DMS153 treated with DMSO at 0.1 percent for 48 hours (cell line): ENCODE measurements around the gene UBE2O.

Source experiments
- DNase-seq: peaks from one replicate; lab custom pipeline; 2025; ENCODE audit not compliant: unreplicated experiment; lab: John Stamatoyannopoulos, UW

UBE2O gene

DNA sequence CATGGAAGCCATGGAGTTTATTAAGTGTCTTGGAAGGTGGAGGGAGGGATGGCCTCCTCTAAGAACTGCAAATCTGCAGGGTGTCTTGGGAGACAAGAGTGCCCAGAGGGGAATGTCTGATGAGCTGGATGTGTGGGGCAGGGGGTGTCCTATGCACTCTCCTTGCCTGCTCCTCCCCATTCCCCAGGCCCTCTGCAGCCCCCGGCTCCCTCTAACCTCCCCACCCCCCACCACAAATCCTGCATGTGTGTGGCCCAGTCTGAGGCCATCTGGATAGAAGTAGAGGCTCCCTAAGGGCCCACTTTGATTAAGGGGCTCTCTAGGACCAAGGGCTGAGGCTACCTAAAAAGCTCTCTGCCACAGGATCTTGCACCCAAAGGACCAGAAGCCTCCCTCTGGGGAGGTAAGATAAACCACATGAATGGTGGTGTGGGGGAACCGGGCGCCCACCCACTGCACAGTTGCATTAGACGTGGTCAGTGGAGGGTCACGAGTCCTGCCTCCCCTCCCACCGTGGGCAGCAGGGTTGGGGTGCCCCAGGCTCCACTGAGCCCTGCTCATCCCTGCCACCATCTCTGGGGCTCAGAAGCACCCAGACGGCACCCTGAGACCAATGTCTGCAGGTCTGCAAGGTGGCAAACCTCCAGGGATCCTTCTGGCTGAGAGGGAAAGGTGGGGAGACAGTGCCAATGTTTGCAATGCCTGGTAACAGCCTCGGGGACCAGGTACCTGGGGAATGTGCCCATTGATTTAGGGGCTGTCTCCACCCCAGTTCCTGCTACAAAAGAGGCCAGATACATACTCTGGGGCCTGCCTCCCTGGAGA, 15.1 kb upstream of the UBE2O start:
- DNase-seq = no peak

DNA sequence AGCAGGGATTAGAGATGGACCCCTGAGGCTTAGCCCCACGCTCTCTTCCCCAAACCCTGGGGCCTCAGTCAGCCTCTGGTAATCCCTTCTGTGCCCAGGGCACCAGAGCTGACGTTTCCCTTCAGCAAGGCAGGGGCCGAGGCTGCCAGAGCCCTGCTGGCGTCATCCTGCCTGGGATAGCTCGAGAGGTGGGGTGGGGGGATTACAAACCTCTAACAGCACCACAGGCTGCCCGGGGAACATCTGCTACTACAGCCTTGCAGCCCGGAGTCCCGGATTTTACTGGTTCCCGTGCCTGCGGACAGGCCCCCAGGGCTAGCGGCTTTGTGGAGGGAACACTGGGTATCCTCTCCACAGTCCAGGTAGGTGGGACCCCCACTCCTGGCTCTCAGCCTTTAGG, 14.4 kb upstream of the UBE2O start, which contains the start of gene AANAT:
Gene AANAT, plus strand, starts transcription at position 238 of the 400 bp plus-strand sequence. CDS start 1,144 bp downstream, outside the sequence.
- no peak for DNase-seq

DNA sequence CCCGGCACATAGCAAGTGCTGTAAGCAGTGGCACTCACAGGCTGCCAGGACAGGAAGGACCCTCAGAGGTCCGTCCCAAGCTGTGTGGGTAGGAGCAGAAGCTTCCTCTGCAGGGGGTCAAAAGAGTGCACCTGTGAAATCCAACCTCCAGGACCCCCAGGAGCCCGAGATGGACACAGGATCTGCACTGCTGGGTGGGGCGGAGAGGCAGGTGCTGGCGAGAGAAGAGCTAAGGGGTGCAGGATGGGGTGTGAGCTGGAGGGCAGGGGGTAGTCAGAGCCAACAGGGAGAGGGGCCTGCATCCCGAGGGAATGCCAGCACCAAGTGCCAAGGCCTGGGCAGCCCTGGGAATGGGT, 13.8 kb upstream of the UBE2O start:
- no peak for DNase-seq

DNA sequence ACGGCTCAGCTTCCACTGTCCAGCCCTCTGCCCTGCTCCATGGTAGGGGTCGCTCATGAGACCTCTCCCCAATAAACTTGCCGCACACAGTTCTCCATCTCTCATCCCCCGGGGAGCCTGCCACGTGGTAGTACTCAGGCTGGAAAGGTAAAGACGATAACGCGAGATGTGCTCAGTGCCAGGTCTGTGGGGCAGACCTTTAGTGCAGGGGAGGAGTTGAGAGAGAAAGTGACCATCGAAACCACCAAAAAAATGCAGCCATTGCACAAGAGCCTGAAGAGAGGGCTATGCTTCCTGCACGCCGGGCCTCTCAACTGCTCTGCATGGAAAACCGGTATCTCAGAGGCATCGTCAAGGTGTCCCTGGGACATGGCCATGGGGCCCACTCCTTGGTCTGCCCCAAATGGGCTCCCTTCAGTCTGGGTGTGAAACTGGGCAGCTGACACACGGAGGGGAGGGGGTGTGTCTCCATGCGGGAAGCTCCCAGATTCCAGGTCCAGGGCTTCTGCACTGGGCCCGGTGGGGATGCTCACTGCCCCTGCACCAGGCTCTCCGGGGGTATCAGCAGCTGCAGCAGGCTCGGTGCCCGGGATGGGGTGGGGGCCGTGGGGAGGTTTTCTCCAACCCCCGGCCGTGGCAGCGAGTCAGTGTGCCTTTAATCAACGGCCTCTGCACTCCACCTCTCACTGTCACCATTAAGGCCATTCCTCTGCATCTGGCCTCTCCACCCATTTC, 9.8 kb upstream of the UBE2O start:
- no peak for DNase-seq

DNA sequence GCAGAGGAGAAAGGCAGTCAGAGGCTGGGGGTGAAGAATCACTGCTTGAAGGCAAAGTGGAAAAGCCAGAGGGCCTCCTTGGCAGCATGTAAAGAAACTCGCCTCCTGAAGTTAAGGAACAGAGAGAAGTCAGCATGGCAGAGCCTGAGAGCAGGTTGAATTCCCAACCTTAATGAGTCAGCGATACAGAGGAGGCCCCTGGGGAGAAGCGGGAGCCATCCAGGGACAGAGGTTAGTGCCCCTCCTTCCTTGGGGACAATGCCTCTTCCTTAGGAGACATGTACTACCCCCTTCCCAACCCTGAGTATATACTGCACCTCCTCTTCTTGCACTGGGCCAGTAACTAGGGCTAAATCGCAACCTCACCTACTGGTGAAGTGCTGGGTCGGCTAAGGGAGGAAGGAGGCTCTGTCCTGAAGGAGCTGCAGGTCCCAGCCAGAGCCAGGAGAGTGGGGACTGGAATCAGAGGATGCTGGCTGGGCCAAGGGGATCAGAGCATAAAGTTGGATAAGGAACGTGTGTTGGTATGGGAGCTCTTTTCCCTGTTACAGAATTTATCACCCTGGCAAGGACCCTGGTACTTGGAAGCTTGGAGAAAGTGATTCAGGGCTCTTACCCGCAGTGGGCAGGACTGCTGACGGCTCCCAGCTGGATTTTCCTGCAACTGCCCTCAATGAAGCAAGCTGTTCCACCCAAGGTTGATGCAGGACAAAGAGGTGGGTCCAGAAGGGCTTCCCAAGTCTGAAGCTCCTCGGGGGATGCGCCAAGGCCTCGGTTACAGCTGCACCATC, 9.0 kb upstream of the UBE2O start:
- no peak for DNase-seq

DNA sequence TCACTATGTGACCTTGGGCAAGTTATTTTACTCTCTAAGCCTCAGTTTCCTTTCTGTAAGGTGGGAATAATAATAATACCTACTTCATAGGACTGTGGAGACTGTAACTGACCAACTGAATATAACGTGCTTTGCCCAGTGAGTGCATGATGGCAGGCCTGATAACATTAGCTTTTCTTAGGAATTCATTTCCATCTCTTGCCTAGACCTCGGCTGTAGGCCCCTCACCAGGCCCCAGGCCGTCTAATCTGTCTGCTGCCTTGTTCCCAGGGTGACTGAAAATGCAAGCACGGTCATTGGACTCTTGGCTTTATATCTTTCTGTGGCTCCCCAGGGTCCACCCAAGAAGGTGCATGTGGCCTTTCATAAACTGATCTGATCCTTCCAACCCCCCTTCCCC, 6.7 kb upstream of the UBE2O start:
- no peak for DNase-seq

DNA sequence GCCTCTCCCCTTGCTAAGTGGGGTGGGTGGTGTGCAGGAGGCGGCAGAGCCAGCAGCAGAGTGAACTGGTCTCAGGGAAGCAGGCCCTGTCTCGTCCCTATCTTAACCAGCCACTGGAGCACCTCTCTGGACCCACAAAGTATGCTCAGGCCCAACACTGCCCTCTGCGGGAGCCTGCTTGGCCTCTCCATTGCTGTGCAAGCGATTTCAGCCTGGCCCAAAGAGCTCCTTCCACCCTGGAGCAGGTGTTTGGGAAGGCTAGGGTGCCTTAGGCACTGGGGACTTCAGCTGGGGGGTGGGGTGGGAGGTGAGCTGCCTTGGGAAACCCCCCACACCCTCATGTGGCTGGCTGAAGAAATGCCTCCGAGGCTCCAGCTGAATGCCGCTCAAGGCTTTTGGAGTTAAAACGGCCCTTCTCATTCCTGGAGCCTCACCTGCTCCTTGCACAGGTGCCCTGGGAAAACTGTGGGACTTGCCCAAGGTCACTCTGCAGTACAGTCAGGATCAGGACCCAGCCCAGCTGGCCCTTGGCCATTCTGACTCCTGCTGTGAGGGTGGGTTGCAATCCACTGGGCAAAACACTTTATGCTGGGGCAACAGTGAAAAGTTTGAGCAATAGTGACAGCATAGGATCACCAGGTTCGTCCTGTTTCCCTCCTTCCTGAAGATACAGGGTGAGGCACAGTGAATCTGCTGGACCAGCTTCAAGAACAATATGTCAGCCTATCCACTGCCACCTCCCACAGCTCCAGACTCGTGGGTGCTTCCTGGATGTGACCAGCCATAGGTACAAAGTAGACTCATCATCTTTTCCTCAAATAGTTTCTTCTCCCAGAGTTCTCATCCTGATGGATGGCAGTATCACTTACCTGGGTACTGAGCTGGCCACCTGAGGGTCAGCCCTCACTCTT, 5.9 kb upstream of the UBE2O start:
- peak; percentile 46 for DNase-seq

DNA sequence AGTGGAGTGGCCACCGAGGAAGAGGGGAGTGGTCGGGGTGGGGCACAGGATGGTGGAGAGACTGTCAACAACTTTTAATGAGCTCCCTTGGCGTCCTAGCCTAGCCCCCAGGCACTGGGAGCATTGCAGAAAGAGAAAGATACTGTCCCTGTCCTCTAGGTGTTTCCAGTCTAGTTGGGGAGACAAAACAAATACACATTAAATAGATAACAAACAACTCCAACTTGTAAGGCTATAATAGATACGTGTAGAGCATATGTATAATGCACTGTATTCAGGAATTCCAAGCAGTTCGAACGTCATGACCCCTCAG, 435 bp upstream of the UBE2O start:
- DNase-seq = no peak

DNA sequence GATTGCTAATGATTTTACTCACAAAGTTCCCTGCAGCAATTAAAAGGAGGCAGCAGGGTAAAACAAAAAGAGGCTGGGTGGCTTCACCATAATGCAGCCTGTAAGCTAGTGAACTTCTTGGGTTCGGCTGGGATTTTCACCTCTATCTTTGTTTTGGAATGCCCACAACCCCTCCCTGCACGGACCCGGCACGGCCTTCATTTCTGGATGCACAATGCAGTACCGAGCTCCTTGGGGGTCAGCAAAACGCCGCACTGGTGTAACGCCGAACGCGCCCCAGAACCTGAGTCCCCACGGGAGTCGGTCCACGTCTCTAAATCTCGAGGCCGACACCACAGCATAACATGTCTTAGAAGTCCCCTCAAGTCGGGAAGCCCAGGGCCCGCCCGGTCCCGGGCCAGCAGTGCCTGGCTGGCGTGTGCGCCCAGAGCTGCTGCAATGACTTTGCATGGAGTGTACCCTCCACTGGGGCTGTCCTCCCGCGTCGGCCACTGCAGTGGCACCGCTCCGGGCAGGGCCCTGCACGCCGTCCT, 759 bp downstream of the UBE2O start:
- DNase-seq = no peak

DNA sequence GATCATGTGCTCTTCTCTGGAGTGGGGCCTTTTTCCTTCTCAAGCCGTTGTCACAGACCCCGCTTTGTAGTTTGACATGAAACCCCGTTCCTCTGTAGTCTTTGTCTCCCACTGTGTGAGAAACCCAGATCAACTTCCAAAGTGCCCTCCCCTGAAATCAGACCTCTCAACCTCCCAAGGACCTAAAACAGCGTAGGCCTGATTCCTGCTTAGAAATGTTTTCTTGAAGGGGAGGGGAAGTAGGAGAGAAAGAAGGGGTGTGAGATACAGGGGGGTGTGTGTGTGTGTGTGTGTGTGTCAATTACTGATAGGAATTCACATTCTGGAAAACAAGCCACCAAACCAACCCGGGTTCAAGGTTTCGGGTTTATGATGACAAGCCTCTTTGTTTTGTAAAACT, 1.4 kb downstream of the UBE2O start:
- no peak for DNase-seq

DNA sequence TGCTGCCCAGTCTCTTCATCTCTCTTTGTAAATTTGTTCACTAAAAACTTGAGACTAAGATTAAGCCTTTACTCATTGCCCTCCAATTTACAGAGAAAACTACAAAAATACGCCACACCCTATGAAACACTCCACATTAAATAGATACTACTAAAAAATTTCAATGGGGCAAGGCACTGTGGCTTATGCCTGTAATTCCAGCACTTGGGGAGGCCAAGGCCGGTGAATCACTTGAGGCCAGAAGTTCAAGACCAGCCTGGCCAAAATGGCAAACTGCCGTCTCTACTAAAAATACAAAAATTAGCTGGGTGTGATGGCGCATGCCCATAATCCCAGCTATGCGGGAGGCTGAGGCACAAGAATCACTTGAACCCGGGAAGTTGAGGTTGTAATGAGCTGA, 3.8 kb downstream of the UBE2O start:
- no peak for DNase-seq

DNA sequence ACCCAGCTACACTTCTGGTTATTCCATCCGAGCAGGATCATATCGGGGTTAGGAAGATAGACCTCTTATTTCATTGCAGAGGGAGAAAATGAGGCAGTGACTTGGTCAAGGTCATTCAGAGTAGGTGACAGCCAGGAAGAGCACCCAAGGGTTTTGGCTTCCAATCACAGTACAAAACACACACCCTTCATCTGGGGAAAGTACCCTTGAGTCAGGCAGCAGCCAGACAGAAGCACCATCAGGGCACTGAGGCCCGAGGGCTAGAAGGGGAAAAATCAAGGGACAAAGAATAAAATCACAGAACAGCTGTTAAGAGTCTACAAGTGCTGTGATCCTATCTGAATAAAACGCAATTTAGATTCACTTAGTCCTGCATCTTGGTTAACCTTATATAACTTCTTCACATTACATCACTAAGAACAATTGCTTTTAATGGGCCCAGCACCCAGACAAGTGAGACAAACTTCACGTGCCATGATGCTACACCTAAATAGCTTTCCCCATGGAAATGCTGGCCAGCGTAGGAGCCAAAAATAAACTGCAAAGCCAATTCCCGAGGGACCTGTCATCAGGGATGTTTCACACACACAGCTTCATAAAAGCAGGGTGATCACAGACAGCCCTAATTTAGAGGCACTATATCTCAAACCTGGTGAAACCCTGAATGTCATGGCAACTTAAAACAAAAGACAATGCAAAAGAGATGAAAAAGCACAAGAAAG, 4.9 kb downstream of the UBE2O start:
- DNase-seq = no peak

DNA sequence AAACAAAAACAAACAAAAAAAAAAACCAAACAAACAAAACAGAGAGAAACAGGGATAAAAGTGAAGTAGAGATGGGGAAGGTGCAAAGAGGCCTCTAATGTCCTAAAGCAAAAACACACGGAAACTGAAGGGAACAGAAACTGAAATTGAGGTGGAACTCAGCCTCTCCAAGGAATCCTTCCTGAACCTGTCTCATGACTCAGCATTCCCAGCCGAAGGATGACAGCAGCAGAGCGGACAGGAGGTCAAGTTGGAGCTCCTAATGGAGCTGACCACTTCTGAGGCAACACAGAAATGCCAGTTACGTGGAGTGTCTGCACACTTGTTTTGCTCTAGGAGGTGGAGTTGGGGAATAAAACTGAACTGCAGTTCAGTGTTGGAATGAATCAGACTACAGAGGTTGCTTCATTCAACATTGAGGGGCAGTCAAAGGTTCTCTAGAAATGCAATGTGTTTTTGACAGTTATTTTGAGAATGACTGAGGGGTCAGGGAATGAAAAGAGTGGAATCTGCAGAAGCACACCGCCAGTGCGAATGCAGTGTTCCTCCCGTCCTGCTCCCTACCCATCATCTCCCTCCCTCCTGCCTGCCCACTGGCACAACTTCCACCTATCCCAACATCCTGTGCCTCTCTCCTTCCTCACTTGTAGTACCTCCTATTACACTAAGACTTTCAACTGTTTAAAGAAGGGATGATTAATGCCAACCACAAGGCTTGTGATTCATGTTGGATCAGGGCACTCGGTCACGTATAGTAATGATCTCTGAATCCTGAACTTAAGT, 6.3 kb downstream of the UBE2O start:
- no peak for DNase-seq

DNA sequence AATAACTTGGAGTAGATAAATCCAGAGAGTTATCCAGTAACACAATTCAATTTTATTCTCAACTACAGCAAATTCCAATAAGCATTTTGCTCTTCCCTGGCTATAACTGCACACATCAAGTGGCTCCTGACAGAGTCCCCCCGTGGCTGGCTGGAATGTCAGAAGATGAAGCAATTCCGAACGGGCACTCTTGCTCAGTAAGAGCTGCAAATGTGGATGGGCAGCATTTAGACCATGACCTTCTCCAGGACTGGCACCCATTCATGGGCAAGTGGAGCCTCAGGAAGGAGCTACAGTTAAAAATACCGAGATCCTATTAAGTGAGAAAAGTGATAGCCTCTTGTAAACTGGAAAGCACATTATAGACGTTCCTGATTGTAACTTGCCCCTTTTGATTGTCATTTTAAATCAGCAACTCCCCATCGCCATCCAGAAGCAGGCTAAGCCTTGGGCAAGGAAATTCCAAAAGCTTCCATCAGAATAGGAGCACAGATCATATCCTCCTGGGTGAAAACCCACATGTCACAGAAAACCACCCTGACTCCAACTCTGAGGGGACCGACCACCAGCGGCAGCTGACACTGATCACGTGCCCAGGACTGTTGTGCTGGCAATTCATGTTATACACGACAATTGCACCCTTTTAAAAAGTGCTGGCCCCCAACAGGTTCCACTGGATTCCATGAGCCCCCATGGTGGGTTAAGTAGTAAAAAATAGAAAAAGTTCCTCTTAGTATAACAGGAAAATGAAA, 7.1 kb downstream of the UBE2O start:
- DNase-seq = no peak

DNA sequence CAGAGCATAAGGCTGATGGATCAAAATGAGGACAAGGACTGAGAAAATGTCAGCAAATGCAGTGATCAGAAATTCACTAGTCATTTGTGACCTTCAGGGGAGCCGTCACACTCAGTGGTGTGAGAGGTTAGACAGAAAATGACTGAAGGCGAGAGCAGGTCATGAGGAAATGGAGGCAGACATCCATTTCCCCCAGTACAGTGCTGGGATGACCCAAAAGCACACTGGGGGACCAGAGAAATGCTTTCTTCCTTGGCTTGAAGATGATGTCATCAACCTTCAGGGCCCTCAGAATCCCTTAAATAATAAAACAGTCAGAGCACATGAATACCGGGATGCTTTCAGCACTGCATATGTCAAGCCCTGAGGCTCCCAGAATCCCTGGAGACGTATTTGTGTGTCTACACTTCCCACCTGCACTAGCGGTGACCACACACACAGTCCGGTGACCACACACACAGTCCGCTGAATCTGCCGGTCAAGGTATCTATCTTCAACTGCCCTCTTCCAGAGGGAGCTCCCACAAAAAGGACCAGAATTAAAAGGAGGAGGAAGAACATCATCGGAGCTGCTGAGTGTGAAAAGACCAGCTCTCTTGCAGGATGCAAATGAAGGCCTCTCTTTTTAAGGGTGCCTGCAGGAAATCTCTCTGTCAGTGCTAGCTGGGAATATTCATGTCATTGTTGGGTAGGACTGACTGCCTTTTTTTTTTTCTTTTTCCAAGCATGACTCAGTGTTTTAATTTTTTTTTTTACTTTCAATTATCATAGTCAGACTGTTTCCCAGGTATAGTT, 8.2 kb downstream of the UBE2O start:
- no peak for DNase-seq

DNA sequence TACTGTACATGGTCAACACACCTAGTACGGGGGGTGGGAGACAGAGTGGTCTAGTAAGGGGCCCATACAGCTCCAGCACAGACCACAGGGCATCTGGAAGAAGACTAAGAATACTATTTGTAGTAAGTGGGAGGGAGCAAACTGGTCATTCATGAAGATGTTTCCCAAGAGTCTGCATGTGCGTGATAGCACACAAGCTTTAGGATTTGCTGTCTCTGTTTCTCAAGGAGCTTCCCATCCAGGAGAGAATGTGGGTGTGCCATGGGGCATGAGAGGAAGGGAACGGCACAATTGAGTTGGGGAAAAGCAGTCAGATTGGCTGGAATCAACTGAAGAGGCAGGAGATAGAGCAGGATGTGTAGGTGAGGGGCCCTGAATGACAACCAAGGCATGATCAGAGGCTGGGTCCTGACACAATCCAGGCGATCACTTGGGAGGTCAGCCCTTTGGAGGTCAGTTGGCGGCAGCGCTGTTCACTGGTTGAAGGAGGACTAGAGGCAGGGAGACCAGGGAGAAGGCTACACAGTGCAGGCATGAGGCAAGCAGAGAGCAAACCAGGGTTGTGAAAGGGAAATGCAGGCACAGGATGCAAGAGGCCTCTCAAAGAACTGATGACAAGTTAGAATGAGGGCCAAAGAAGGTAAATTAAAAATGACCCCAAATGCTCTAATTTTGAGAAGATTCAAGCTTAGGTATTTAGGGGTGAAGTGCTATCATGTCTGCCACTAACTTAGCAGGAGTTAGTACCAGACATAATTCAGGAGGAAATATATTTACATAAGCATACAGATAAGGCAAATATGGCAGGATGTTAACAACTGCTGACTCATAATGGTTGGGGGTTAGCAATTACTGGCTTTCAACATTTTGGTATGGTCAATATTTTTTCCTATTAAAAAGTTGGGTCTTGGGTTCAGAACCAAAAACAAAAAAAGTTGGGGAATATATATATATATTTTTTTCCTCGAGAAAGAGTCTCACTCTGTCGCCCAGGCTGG, 10.3 kb downstream of the UBE2O start:
- no peak for DNase-seq
